ENCODE data around the gene CTU2. TPM values are rescaled to one million over a fixed set of nuclear protein-coding genes. Genes with fewer than 3 reads are reported as not detected.

The CTU2 gene
- total and polyA plus RNA-seq, 4 experiments from 2014 or later = 11.5 to 21.1 (median 17.0) TPM

- peak overlapping the region in 2 of 7 donors; percentile 17 to 48 for H3K27ac Mint-ChIP-seq
- POLR2A ChIA-PET (ENCODE audit: partially characterized antibody) = interaction anchor here (0.6 to 4.0 kb wide), 4 partner anchors 17 to 102 kb away, joined by 3 to 22 read pairs (median 3); partner anchors contain the start of genes GALNS and TRAPPC2L
- intact Hi-C loops (cut with micrococcal nuclease) = no loop called here
Observed at GRCh38 chr16:88754109-88754911, 48.0 kb downstream of the CTU2 start.

GRCh38 chr16:88754912-88755744 lies 48.8 kb downstream of the CTU2 start:
- Histone ChIP-seq H3K27ac (ENCODE audit: low read depth, low read length) (no peak overlapping the region), H3K4me1 (ENCODE audit: insufficient read depth, low read length) (peaks cover 35% of the 10 kb centered on the region), H3K36me3 (ENCODE audit: insufficient read depth, low read length) (peaks cover 6% of the 10 kb centered on the region), H3K27me3 (ENCODE audit: insufficient read depth, low read length) (no peaks in the 10 kb centered on the region), H3K9me3 (ENCODE audit: control insufficient read depth in 1 of 2, low read length in 2 of 2) (no peaks in the 10 kb centered on the region), H3K4me3 (ENCODE audit: low read length in 2 of 2) (no peak overlapping the region)
- intact Hi-C loops (cut with micrococcal nuclease) = no loop called here
- Mint-ChIP-seq H3K27ac (peak overlapping the region; percentile 29 to 81 (median 74)), H3K9me3 (no peaks in the 10 kb centered on the region), H3K4me1 (peaks cover 17 to 43% (median 24%) of the 10 kb centered on the region in 4 donors), H3K4me3 (no peak overlapping the region), H3K36me3 (peaks cover 0 to 15% of the 10 kb centered on the region in 2 donors), H3K27me3 (no peaks in the 10 kb centered on the region)
- ChIA-PET POLR2A (ENCODE audit: partially characterized antibody) (interaction anchor here (0.6 to 4.0 kb wide), 4 partner anchors 26 to 101 kb away, joined by 3 to 22 read pairs (median 4); partner anchors contain the start of genes GALNS and TRAPPC2L), CTCF (ENCODE audit: partially characterized antibody) (interaction anchor here (0.7 to 2.9 kb wide), 8 partner anchors 8 to 103 kb away, joined by 3 to 20 read pairs (median 6); no protein-coding TSS in a partner anchor)
- peak in 3 of 5 donors; percentile 30 to 38 (median 31) for DNase-seq

More at GRCh38 chr16:88754109-88754911, 48.0 kb downstream of the CTU2 start:
- Histone ChIP-seq H3K36me3 (ENCODE audit: insufficient read depth, low read length) (peaks cover 6% of the 10 kb centered on the region), H3K4me3 (ENCODE audit: low read length in 2 of 2) (no peak overlapping the region), H3K4me1 (ENCODE audit: insufficient read depth, low read length) (peaks cover 26% of the 10 kb centered on the region), H3K27me3 (ENCODE audit: insufficient read depth, low read length) (no peaks in the 10 kb centered on the region), H3K27ac (ENCODE audit: low read depth, low read length) (peak overlapping the region; percentile 2), H3K9me3 (ENCODE audit: control insufficient read depth in 1 of 2, low read length in 2 of 2) (no peaks in the 10 kb centered on the region)
- H3K4me1 Mint-ChIP-seq = peaks cover 14 to 35% (median 19%) of the 10 kb centered on the region in 4 donors
- DNase-seq = no peak
- no peak overlapping the region for H3K4me3 Mint-ChIP-seq
- no peaks in the 10 kb centered on the region for H3K9me3 Mint-ChIP-seq
- CTCF ChIA-PET (ENCODE audit: partially characterized antibody) = interaction anchor here (1.3 to 2.9 kb wide), 7 partner anchors 8 to 103 kb away, joined by 3 to 20 read pairs (median 7); no protein-coding TSS in a partner anchor
- no peaks in the 10 kb centered on the region for H3K27me3 Mint-ChIP-seq
- peaks cover 0 to 13% of the 10 kb centered on the region in 2 donors for H3K36me3 Mint-ChIP-seq

- no peak overlapping the region for H3K27ac ChIP-seq (ENCODE audit: low read depth, low read length)
- POLR2A ChIA-PET (ENCODE audit: partially characterized antibody) = interaction anchor here (1.2 to 4.0 kb wide), 3 partner anchors 25 to 102 kb away, joined by 3 to 22 read pairs (median 5); no protein-coding TSS in a partner anchor
- no peaks in the 10 kb centered on the region for H3K9me3 ChIP-seq (ENCODE audit: control insufficient read depth in 1 of 2, low read length in 2 of 2)
- CTCF ChIA-PET (ENCODE audit: partially characterized antibody) = interaction anchor here (0.7 to 5.4 kb wide), 8 partner anchors 10 to 102 kb away, joined by 3 to 24 read pairs (median 11); no protein-coding TSS in a partner anchor
- H3K4me3 Mint-ChIP-seq = no peak overlapping the region
- peaks cover 19 to 48% (median 27%) of the 10 kb centered on the region in 4 donors for H3K4me1 Mint-ChIP-seq
- peak overlapping the region in 4 of 7 donors; percentile 36 to 81 (median 77) for H3K27ac Mint-ChIP-seq
- intact Hi-C loops (cut with micrococcal nuclease) = no loop called here
- H3K36me3 ChIP-seq (ENCODE audit: insufficient read depth, low read length) = peaks cover 6% of the 10 kb centered on the region
- H3K4me1 ChIP-seq (ENCODE audit: insufficient read depth, low read length) = peaks cover 42% of the 10 kb centered on the region
- no peak overlapping the region for H3K4me3 ChIP-seq (ENCODE audit: low read length in 2 of 2)
- peak in 1 of 5 donors; percentile 29 for DNase-seq
- no peaks in the 10 kb centered on the region for H3K27me3 ChIP-seq (ENCODE audit: insufficient read depth, low read length)
- peaks cover 0 to 15% of the 10 kb centered on the region in 2 donors for H3K36me3 Mint-ChIP-seq
- no peaks in the 10 kb centered on the region for H3K9me3 Mint-ChIP-seq
- H3K27me3 Mint-ChIP-seq = no peaks in the 10 kb centered on the region
Observed at GRCh38 chr16:88755745-88756443, 49.6 kb downstream of the CTU2 start.

DNA sequence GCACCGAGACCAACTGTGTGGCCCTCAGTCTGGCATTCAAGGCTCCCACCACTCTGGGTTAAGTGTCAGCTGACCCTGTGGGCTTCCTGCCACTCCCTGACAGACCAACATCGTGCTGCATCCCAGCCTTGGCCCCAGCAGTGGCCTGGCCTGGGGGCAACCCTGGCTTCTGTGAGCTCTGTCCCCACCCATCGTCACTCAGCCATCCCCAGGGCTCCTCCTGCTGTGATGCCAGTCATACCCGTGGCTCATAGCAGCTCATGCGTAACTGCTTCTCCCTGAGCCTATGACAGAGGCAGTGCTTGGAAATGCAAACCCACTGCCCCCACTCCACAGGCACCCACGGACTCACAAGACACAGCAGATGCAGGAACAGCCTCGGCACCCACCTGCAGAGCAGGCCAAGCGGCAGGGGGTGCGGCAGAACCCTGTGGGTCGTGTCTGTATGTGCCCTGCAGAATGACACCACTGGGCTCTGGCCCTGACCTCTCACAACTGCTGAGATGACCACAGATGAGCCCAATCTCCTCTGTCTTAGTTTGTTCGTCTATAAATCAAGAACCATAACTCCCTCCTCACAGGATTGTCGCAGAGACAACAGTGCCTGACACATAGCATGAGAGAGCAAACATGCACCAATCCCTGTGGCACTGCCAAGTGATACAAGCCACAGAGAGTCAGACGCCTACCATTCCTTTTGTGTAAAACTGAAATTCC lies 52.1 kb downstream of the CTU2 start:
- peak overlapping the region; percentile 32 for H3K27ac ChIP-seq (ENCODE audit: low read depth, low read length)
- H3K27me3 ChIP-seq (ENCODE audit: insufficient read depth, low read length) = no peaks in the 10 kb centered on the region
- no peaks in the 10 kb centered on the region for H3K9me3 Mint-ChIP-seq
- peaks cover 0 to 16% of the 10 kb centered on the region in 2 donors for H3K36me3 Mint-ChIP-seq
- no peaks in the 10 kb centered on the region for H3K27me3 Mint-ChIP-seq
- peak overlapping the region; percentile 79 to 95 (median 90) for H3K27ac Mint-ChIP-seq
- H3K4me3 Mint-ChIP-seq = peak overlapping the region in 5 of 8 donors; percentile 46 to 89 (median 77)
- no peaks in the 10 kb centered on the region for H3K36me3 ChIP-seq (ENCODE audit: insufficient read depth, low read length)
- DNase-seq = peak in 1 of 5 donors; percentile 13
- H3K4me1 Mint-ChIP-seq = peaks cover 23 to 54% (median 29%) of the 10 kb centered on the region in 4 donors
- ChIA-PET CTCF (ENCODE audit: partially characterized antibody) (interaction anchor here (1.2 to 5.4 kb wide), 7 partner anchors 13 to 100 kb away, joined by 4 to 40 read pairs (median 11); partner anchors contain the start of gene PIEZO1), POLR2A (ENCODE audit: partially characterized antibody) (interaction anchor here (0.8 to 4.8 kb wide), 7 partner anchors 12 to 44 kb away, joined by 3 to 52 read pairs (median 7); no protein-coding TSS in a partner anchor)
- intact Hi-C loops (cut with micrococcal nuclease) = loop anchor here (2.0 kb wide), 1 partner anchor 24 kb away; no protein-coding TSS in a partner anchor
- peaks cover 66% of the 10 kb centered on the region for H3K4me1 ChIP-seq (ENCODE audit: insufficient read depth, low read length)
- no peaks in the 10 kb centered on the region for H3K9me3 ChIP-seq (ENCODE audit: control insufficient read depth in 1 of 2, low read length in 2 of 2)
- H3K4me3 ChIP-seq (ENCODE audit: low read length in 2 of 2) = no peak overlapping the region

DNA sequence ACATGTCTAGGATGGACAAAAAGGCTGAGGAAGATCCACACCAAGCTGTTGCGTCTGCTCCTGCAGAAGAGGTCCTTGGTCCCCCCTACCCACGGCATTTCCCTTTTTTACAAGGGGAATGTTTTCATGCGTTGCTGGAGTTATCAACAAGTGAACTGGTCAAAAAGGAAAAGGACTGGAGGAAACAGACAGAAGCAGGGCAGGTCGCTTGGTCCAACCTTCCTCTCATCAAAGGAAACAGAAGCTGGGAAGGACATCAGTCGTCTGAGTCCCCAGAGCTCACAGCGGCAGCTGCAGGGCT lies 52.6 kb downstream of the CTU2 start:
- Mint-ChIP-seq H3K9me3 (no peaks in the 10 kb centered on the region), H3K27me3 (no peaks in the 10 kb centered on the region), H3K27ac (peak overlapping the region; percentile 79 to 95 (median 90)), H3K4me3 (peak overlapping the region in 7 of 8 donors; percentile 51 to 89 (median 82)), H3K36me3 (peaks cover 0 to 17% of the 10 kb centered on the region in 2 donors), H3K4me1 (peaks cover 22 to 55% (median 30%) of the 10 kb centered on the region in 4 donors)
- peak in 1 of 5 donors; percentile 38 for DNase-seq
- intact Hi-C loops (cut with micrococcal nuclease) = loop anchor here (1.0 to 2.0 kb wide), 2 partner anchors 14 to 24 kb away; no protein-coding TSS in a partner anchor
- Histone ChIP-seq H3K27me3 (ENCODE audit: insufficient read depth, low read length) (no peaks in the 10 kb centered on the region), H3K9me3 (ENCODE audit: control insufficient read depth in 1 of 2, low read length in 2 of 2) (no peaks in the 10 kb centered on the region), H3K36me3 (ENCODE audit: insufficient read depth, low read length) (no peaks in the 10 kb centered on the region), H3K27ac (ENCODE audit: low read depth, low read length) (peak overlapping the region; percentile 32), H3K4me3 (ENCODE audit: low read length in 2 of 2) (no peak overlapping the region), H3K4me1 (ENCODE audit: insufficient read depth, low read length) (peaks cover 72% of the 10 kb centered on the region)
- CTCF ChIA-PET (ENCODE audit: partially characterized antibody) = interaction anchor here (1.2 to 5.4 kb wide), 7 partner anchors 13 to 99 kb away, joined by 4 to 40 read pairs (median 11); partner anchors contain the start of gene PIEZO1
- POLR2A ChIA-PET (ENCODE audit: partially characterized antibody) = interaction anchor here (1.1 to 4.8 kb wide), 6 partner anchors 12 to 44 kb away, joined by 3 to 52 read pairs (median 8); no protein-coding TSS in a partner anchor

Data from CD4-positive, alpha-beta memory T cell (primary cell).